HG03575 (cell line): ENCODE results near the gene TCF4.

Source experiments
- ATAC-seq: cut with Tn5 transposase; IDR thresholded peaks from one replicate; pipeline ENCODE4 v1.9.1; 2021; ENCODE audit not compliant: unreplicated experiment, insufficient number of reproducible peaks, low FRiP score; ENCODE audit errors: extremely low read depth

Gene TCF4

DNA sequence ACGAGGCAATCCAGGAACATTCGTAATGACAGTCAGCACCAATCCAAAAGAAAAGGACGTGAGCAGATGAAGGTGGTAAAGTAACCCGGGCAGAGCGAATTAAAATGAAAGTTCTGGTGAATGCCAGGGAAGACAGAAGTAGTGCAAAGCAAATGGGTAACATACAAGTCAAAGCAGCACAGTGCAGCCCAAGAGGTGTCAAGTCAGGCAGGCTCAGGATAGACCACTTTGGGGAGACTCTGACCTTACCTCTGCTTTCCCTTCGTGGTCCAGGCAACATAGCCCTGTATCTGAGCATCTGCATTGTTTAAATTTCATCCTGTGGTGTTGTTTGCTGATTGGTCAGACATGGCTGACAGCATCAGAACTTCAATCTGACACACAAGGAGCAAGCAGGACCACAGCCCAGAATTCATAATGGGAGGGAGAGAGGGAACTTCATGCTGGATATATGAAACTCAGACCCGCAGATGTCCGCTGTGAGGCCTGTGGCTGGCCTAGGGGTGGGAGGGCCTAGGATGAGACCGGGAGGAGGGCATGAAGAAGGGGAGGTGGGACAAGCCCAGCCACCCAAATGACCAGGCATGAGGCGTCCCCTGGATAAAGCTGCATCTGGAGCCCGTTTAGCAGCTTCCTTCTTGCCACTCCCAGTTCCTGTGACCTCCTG lies 285.7 kb downstream of the TCF4 start:
- ATAC-seq, result no peak

DNA sequence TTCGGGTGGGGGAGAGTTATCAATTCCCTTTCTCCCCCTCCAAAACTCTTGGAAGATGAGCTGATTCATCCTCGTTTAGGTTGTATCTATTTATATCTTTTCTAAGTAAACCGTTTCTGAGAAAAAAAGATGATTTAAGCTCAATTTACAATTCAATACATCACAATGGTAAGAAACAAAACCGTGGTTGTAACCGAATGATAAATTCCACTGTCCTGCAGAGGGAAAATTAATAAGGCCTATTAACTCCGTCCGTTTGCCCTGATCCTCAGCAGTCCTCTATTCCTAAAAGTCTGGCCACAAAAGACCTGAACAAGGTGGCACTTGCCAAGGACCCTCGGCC lies 286.2 kb downstream of the TCF4 start:
- ATAC-seq, result no peak

DNA sequence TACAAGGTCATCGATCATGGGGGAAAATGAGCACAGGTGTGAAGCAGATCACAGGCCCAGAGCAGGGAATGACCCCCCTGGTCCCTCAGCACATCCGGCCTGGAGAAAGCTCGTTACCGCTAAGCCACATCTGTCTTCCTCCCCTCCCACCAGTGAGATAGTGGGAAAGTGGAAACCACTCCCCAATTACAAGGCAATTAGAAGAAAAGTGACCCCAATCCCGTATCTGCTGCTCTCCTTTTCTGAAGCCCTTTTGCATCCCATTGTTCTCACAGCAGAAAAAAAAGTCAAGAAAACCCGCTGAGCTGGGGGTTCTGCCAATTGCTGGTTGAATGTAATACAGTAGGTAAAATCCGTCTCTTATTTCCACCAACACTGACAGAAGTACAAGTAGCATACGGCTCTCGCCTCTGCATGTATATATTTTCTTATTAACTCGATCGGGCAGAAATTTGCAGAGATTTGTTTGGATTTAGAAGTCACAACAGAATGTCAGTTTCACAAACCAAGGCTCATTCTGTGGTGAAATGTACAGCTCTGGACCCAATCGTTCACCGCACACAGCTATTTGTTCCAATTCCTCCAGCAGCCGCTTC lies 287.0 kb downstream of the TCF4 start:
- no peak for ATAC-seq

DNA sequence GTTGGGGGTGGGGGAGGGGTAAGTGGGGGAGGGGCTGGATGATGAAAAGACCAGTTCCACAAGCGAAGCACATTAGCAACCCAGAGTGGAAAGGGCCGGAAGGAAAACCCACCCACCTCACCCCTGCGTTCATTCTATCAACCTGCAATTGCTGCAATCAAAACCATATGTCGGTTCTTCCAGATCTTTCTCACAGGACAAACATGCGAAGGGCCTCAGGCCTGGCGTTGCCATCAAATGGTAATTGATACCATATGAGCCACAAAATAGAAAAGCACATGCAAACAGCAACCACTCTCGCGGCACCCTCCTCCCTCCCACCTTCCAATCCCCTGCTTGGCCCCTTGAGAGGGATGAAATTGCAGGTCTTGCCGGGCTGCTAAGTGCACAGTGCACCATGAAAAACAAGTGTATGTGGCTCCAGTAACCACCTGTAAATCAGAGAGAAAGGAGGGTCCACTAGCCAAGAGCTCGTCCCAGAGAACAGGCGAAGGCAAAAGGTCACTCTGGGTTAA lies 287.5 kb downstream of the TCF4 start:
- no peak for ATAC-seq

DNA sequence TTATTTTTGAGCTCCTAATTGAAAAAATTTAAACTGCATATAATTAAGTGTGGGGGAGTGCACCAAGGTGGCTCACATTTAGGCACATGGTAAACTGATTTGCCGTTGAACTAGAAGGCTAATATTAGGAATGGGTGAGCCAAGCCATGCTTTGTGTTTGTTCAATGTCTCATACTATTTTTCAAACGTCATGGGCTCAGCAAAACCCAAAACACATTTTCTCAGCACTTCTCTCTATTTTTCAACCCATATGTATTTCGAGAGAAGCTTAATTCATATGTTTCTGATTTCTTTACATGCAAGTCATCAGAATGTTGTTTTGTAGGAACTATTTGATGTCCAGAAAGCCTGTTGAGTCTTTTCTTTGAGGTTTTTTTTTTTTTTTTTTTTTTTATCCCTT lies 291.2 kb downstream of the TCF4 start:
- no peak for ATAC-seq

DNA sequence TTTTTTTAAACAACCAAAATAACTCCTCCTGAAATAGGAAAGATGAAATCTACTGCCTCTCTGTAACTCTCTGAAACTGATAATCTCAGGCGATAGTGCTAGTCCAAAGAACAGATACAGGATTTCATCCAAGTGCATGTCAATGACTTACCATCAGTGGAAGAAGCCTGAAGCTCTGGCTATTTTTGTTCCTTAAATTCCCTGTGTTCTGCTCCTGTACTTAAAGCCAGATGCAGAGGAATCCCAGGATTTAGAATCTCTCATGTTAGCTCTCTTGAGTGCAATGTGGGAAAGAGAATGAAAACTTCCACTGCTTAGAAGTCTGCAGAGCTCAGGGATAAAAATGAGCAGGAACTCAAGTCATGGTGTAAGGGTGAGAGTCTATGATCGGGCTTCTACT lies 291.9 kb downstream of the TCF4 start:
- no peak for ATAC-seq

DNA sequence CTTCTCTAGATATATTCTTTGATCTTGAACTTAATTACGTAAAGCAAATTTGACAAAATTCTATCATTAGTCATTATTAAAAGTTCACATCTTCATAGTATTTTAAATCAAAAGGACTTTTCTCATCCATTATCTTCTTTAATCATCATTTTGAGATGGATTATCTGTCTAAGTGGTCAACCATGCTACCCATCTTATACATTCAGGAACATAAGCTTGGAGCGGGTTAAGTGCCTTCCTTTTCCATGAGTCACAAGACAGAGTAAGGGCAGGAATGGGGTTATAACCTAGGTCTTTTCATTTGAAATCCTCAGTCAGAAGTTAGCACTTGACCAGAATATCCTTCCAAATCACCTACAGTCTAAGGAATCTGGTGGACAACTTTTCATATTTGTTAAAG lies 297.1 kb downstream of the TCF4 start:
- ATAC-seq, result no peak

DNA sequence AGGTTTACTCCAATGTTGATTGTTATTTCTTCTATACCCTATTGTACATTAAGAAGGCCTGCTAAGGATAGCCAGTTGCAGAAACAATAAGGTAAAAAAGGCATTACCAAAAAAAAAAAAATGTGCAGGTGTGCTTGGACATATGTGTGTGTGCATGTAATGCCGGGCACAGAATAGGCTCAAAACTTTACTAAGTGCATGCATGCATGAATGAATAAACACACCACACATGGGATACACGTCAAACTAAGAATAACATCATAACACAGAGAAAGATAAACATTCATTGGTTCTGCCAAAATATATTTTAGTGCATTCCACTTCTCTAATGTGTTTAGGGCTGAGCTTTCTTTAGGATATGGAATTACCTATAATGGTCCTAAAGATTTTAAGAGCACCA lies 298.2 kb downstream of the TCF4 start:
- ATAC-seq, result no peak

DNA sequence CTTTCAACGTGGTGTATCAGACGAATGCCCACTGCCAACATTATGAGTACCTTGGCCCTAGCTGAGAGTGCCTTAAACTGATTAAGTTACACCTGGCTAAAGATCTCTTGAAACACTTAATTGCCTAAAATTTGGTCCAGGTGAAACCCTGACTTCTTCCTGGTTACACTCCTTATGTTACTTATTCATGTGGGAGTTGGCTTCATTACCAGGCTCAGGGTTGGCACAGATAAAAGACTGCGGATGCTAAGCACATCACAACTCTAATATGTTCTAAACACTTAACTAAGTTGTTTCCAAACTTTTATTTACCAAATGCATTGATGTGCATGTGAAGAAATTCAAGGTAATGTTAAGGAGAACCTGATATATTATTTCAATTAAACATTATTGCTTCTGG lies 298.9 kb downstream of the TCF4 start:
- ATAC-seq, result no peak

DNA sequence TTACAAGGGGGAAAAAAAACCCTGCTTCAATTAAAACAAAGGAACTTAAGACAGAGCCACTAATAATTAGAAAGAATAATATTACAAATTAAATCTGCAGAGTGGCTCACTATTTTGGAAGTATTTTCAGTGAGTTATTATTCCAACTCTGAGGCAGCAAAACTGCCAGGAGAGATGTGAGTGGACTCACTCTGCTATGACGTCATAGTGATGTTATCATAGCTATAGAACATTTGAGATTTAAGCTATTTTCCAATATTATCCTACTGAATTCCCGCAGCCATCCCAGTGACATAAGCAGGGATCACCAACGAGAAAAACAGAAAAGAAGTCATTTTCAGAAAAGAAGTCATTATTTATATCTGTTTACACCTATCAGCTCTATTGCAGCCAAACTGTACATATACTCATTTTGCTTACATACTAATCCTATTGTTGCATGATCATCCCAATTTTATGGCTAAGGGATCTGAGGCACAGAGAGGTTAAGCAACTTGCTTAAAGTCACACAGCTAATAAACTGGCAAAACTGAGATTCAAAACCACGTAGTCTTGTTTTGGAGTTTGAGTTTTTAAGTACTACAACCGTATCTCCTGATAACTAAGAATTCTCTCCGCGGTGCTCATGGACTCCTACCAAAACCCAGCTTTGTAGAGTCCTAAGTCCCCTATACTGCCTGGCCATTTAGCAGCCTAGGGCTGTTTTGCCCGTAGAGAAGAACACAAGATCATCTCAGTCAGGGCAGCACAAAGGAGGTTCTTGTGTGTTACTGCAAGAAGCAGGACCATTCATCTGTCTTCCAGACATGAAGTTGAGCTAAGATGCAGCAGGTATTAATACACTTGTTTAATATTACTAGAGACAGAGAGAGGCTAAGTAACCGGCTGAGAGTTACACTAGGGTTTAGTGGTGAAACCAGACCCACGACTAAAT lies 299.8 kb downstream of the TCF4 start:
- no peak for ATAC-seq

DNA sequence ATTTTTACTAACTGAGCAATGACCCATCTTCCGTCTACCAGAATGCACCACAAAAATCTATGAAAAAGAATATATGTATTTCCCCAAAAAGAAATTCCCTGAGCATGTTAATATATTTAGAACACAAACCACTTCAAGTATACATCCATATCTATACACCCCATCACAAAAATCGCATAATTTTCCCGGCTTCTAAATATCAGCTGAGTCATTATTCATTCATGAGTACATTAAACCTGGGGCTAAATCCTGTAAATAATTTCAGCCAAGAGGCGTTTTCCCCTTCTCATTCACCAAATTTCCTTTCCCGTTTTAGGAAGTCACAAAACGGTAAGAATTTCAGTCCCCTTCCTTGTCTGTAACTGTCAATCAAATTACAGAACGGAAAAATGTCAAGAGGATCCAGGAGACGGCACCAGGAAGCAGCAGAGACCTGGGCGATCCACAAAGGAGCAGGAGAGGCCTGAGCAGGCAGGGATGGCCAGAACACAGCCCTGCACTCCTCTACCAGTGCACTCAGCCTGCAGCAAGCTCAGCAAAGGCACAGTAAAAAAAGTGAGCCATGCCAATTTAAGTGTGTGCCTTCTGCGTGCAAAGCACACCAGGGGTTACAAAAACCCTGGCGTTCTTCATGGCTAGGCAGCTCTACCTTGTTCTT lies 300.7 kb downstream of the TCF4 start:
- no peak for ATAC-seq

DNA sequence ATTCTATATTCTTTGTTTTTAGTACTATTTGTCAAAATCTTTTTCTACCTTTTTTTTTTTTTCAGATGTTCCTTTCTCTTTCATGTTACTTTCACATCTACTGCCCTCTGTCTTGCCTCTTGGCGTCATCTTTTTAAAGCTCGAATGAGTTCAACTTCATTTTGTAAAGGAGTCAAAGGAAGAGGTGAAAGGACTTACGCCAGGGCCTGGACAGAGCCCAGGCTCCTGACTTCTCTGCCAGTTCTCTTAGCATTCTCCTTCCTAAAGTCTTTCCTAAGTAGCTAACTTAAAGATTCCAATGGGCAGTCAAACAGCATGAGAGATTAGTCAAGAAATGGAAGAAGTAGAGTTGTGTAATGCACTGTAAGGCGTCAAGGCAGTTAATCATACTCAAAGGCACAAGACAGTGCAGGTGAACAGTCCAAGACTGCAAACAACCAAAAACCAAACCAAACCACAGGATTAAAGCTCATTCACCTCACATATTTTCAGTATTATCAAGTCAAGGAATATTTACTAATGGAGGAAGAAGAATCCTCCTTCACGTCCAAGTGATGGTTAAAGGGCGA lies 301.7 kb downstream of the TCF4 start:
- no peak for ATAC-seq

DNA sequence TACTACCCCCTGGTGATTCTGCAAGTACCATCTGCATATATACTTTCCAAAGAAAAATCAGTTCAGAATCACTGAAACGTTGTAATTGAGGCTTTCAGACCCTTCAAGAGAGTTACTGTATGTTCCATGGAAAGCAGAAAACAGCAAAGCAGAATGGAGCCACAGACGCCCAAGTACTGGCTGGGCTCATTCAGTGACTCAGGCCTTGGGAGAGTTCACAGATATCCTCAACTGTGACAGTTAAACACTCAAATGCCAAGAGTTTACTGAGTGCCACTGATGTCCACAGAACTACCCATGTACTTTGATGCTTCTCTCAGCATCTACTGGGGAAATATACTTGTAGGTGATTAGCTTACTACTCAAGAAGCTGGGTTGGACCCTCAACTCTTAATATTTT lies 303.4 kb downstream of the TCF4 start:
- no peak for ATAC-seq

DNA sequence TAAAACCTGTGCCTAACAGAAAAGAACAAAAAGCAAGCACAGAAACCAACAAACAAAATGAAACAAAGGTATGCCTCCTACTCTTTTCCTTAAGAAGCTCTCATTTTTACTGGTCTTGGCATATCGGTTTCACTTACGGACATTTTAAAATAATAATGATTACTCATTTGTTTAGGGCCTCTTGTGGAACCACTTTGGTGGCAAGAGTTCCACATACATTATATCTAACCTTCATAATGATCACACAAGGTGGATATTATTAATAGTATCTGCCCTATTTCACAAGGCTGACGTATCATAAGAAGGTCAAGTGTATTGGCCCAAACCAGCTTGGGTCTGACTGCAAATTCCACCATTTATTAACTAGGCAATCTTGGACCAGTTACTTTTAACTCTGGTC lies 304.7 kb downstream of the TCF4 start:
- no peak for ATAC-seq

DNA sequence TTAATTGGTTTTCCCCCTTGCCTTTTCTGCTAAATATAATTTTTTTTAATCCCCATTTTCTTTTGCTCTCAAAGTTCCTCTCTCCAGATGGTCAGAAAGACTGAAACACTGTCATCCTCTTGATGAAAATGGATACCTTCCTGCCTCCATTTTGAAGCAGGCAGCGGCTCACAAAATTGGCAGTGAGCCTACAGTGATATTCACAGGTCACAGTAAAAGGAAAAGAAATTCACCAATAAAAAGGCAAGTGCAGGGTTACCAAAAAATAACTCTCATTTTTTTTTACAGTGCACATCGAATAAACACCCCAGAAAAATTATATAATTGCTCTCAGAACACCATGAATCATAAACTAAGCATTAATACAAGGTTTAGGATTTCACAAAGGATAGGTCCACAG lies 307.5 kb downstream of the TCF4 start:
- ATAC-seq, result no peak

DNA sequence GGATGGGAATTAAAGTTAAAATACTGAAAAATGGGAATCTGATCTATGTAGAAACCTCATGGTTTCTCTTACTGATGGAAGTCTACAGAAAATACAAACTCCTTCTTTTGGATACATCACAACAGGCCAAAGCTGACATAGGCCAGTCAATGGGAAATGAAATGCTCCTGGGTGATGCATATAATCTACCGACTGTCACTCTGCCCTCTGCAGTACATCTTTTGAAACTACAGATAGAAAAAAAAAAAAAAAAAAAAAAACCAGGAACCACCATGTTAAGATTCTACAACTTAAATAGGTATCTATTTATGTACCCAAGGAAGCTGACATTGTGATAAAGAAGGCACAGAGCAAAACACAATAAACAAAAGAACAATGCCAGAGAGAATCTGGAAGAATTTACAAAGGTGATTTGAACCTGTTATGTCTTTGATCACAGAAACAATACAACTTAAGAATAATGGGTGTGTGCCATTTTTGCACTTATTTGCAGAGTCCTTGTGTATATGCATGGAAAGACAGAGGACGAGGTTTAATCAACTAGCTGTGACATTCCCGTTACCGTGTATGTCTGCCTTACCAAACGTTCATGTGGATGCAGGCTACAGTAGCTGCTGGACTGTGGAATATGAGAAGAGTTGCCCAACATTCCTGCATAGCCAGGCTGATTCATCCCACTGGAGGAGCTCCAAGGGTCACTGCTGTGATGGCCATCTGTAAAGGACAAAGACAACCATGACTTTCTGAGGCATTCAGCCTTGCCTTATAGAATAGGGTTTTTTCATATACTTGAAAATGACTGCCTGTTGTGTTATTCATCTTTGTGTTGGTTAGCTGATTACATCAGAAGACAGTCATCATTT lies 312.7 kb downstream of the TCF4 start:
- no peak for ATAC-seq

DNA sequence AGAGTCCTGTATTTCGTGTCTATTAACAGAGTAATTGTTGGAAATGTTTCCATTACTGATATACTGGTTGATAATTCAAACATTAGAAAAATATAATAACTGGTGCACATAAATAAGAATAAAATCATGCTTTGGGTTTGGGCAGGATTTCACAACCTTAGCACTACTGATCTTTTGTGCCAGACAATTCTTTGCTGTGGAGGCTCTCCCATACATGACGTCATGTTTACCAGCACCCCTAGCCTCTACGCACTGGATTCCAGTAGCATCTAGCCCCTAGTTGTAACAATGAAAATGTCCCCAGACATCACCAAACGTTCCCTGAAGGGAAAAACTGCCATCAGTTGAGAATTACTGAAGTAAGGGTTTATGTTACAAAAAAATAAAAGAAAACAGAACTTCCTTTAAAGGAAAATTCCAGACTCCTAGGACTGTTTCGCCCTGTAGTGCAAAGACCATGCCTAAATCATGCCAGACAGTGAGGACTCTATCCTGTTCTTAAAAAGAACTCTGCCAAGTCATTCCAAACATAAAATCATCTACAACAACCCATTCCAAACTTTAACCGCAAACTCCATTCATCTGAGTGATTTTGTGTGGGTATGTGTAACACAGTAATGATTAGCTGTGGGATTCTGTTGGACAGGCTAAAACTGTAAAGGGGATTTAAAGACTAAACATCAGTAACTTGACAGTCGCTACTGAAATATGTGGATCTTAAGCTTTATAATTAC lies 315.3 kb downstream of the TCF4 start:
- ATAC-seq, result no peak

DNA sequence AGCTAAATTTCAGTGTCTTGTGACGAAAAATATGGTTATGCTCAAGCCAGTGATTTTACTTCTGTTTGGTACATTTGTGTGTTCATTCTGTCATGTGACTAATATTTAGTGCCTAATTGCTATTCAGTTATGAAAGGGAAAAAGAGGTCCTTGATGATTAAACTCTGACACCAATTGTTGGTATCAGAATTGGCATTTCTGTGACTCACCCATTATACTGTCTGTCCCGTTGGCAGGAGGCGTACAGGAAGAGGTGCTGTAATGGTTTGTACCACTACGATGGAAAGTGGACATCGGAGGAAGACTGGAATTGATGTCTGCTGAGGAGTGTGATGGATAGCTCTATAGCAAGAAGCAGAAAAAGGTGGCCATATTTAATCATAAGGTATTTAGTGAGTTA lies 318.4 kb downstream of the TCF4 start:
- ATAC-seq, result no peak
